Endothelial cell of umbilical vein (primary cell): Measurements from ENCODE around the gene ZPBP2.

Source experiments
- EZH2 ChIP-seq: IDR thresholded peaks from 2 replicates; pipeline ENCODE4 v1.6.1; 2012; ENCODE audit warnings: borderline replicate concordance, low read depth, mild to moderate bottlenecking, moderate library complexity, low read length, inconsistent platforms; ENCODE audit not compliant: severe bottlenecking
- MYC ChIP-seq: IDR thresholded peaks from one replicate; pipeline ENCODE4 v1.6.1; 2011; ENCODE audit warnings: mild to moderate bottlenecking, low read depth, low read length

DNA sequence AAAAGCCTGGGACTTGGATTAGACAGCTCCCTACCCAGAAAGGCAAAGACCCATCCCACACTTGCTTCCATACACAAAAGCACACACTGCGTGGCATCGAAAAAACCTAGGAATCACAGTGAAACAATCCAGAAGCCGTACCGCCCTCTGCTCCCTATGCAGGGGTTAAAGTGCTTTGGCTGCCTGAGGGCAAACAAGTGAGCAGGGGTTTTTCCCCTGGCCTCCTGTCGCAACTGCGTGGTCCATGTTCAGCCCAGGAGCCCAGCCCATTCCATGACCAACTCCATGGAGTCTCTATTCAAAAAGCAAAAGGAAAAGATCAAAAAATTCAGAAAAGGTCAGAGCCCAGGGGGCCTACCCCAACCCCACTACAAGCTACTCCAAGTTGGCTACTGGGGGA lies 54.0 kb downstream of the ZPBP2 start:
- TF ChIP-seq MYC (no peak), EZH2 (no peak)
